HepG2 (cell line): ENCODE results near the gene SLC1A5. TPM values are rescaled to one million over a fixed set of nuclear protein-coding genes. Genes with fewer than 3 reads are reported as not detected.
A peak's percentile ranks its signal among the peaks of the same experiment; 100 is the strongest.

Experiments used
- ASH2L ChIP-seq: fragments of 300-600, 200-600 bp; sonication (generic); IDR thresholded peaks from 2 replicates; pipeline ENCODE4 v1.7.0; 2017; ENCODE audit warnings: low read depth, mild to moderate bottlenecking, moderate library complexity, mixed read lengths, low read length; ENCODE audit not compliant: insufficient read length
- ATF7 ChIP-seq, 2 experiments: fragments of 450-650 bp in 1 of 2; sonication (generic) in 1 of 2; formaldehyde crosslinking in 1 of 2; IDR thresholded peaks; 2 replicates each; pipeline versions ENCODE4 v1.4.0 to v1.6.1; 2016 to 2020; ENCODE audit warnings: antibody characterized with exemption in 1 of 2, mild to moderate bottlenecking in 1 of 2, missing genetic modification reagents in 1 of 2
- RELA ChIP-seq: sonication (generic); formaldehyde crosslinking; IDR thresholded peaks from 2 replicates; pipeline ENCODE4 v1.4.0; 2020; ENCODE audit warnings: missing genetic modification reagents
- SCMH1 ChIP-seq: sonication (generic); formaldehyde crosslinking; IDR thresholded peaks from 2 replicates; pipeline ENCODE4 v1.9.0; 2021; ENCODE audit warnings: missing genetic modification reagents, mild to moderate bottlenecking, borderline replicate concordance
- TAF15 ChIP-seq: fragments of 200-400 bp; formaldehyde crosslinking; IDR thresholded peaks from one replicate; pipeline ENCODE4 v1.6.1; 2018; ENCODE audit warnings: mild to moderate bottlenecking, low read depth, low read length; ENCODE audit not compliant: poor library complexity, severe bottlenecking
- TCF12 ChIP-seq, 2 experiments: fragments of 450-650 bp in 1 of 2; sonication (generic) in 1 of 2; formaldehyde crosslinking in 1 of 2; IDR thresholded peaks; 2 replicates each; pipeline versions ENCODE4 v1.6.1 to v1.8.0; 2017 to 2022; ENCODE audit warnings: antibody characterized with exemption in 1 of 2, mild to moderate bottlenecking in 1 of 2, missing genetic modification reagents in 1 of 2, moderate library complexity in 1 of 2
- ZNF781 ChIP-seq: sonication (generic); formaldehyde crosslinking; IDR thresholded peaks from 2 replicates; pipeline ENCODE4 v1.5.1; 2020; ENCODE audit warnings: borderline replicate concordance, mild to moderate bottlenecking, missing genetic modification reagents; ENCODE audit errors: not compliant biosample characterization
- polyA plus RNA-seq, 8 experiments: library from polyadenylated mRNA; depleted of rRNA in 3 of 8; stranded (reverse) in 7 of 8; unstranded in 1 of 8; fragments of >200 nt; fragmentation: Illumina TruSeq in 4 of 8; extraction: Trizol in 4 of 8; gene quantifications; 2 replicates each; pipeline versions ENCODE4 v1.2.1 to v1.2.3, GENCODE V29; 2011 to 2016; ENCODE audit warnings: low read depth in 4 of 8, missing spikeins in 1 of 8, mixed read lengths in 1 of 8; ENCODE audit not compliant: insufficient read depth in 1 of 8
- total RNA-seq, 5 experiments: library from RNA; depleted of rRNA; stranded (reverse); fragments of >200 nt; fragmentation: Illumina TruSeq; extraction: Trizol; gene quantifications; 2 replicates each; pipeline ENCODE4 v1.2.3, GENCODE V29; 2016; ENCODE audit warnings: low read depth in 1 of 5
- TF ChIP-seq, protein P1 (sequence below): sonication (generic); formaldehyde crosslinking; IDR thresholded peaks from 2 replicates; pipeline ENCODE4 v1.4.0; 2020; ENCODE audit warnings: missing genetic modification reagents, borderline replicate concordance
- TF ChIP-seq, protein P2 (sequence below): sonication (generic); formaldehyde crosslinking; IDR thresholded peaks from 2 replicates; pipeline ENCODE4 v1.5.1; 2020; ENCODE audit warnings: mild to moderate bottlenecking, missing genetic modification reagents, moderate library complexity
- TF ChIP-seq, protein P3 (sequence below): sonication (generic); formaldehyde crosslinking; IDR thresholded peaks from 2 replicates; pipeline ENCODE4 v1.5.1; 2020; ENCODE audit warnings: mild to moderate bottlenecking, moderate library complexity, missing genetic modification reagents
- TF ChIP-seq, protein P4 (sequence below), 2 experiments: IDR thresholded peaks; 2 replicates each; pipeline ENCODE4 v1.6.1; 2011 to 2012; ENCODE audit warnings: low read length in 2 of 2, borderline replicate concordance in 1 of 2, low read depth in 1 of 2, mild to moderate bottlenecking in 1 of 2, moderate library complexity in 1 of 2

Gene SLC1A5
- total and polyA plus RNA-seq, 2 of the 13 experiments (the other 11 are each of a cell fraction or from before 2014, with no cell fraction given): 120 to 159 TPM

DNA sequence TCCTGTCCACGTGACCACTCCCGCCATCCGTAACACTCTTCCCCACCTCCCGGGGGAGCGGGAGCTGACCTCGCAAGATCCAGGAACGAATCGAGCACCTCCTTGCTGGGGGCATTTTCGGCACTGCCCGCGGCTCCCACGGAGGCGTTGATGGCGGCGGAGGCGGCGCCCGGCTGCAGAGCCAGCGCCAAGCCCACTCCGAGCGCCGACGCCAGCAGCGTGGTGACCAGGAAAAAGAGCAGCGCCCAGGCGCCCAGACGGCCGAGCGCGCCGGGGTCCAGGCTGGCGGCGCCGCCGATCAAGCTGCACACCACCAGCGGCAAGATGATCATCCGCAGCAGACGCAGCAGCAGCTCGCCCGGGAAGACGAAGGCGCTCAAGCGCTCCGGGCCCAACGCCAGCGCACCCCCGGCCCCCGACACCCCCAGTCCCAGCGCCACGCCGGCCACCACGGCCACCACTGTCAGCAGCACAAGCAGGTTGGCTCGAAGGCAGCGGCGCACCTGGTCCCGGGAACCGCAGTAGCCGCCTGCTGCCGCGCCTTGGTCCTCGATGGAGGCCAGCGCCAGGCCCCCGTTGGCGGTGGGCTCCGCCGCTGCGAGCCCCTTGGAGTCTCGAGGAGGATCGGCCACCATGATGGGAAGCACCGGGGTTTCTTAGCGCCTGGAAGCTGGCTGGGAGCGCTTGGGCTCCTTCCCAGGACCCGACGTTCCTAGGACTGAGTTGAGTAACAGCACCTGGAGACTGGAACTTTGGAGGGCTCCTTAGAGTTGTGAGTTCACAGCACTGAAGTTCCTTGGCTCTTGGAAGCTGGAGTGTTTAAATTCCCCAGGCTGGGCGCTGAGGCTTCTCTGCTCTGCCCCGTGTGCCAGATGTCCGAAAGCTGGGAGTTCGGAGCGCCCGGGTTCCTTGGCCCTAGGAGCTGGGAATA is 798 bp downstream of the SLC1A5 start (continued):
- TF ChIP-seq, protein P1, sequence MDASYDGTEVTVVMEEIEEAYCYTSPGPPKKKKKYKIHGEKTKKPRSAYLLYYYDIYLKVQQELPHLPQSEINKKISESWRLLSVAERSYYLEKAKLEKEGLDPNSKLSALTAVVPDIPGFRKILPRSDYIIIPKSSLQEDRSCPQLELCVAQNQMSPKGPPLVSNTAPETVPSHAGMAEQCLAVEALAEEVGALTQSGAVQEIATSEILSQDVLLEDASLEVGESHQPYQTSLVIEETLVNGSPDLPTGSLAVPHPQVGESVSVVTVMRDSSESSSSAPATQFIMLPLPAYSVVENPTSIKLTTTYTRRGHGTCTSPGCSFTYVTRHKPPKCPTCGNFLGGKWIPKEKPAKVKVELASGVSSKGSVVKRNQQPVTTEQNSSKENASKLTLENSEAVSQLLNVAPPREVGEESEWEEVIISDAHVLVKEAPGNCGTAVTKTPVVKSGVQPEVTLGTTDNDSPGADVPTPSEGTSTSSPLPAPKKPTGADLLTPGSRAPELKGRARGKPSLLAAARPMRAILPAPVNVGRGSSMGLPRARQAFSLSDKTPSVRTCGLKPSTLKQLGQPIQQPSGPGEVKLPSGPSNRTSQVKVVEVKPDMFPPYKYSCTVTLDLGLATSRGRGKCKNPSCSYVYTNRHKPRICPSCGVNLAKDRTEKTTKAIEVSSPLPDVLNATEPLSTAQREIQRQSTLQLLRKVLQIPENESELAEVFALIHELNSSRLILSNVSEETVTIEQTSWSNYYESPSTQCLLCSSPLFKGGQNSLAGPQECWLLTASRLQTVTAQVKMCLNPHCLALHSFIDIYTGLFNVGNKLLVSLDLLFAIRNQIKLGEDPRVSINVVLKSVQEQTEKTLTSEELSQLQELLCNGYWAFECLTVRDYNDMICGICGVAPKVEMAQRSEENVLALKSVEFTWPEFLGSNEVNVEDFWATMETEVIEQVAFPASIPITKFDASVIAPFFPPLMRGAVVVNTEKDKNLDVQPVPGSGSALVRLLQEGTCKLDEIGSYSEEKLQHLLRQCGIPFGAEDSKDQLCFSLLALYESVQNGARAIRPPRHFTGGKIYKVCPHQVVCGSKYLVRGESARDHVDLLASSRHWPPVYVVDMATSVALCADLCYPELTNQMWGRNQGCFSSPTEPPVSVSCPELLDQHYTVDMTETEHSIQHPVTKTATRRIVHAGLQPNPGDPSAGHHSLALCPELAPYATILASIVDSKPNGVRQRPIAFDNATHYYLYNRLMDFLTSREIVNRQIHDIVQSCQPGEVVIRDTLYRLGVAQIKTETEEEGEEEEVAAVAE: no peak; the same call in 1 of the 2 replicates
- TF ChIP-seq, protein P2, sequence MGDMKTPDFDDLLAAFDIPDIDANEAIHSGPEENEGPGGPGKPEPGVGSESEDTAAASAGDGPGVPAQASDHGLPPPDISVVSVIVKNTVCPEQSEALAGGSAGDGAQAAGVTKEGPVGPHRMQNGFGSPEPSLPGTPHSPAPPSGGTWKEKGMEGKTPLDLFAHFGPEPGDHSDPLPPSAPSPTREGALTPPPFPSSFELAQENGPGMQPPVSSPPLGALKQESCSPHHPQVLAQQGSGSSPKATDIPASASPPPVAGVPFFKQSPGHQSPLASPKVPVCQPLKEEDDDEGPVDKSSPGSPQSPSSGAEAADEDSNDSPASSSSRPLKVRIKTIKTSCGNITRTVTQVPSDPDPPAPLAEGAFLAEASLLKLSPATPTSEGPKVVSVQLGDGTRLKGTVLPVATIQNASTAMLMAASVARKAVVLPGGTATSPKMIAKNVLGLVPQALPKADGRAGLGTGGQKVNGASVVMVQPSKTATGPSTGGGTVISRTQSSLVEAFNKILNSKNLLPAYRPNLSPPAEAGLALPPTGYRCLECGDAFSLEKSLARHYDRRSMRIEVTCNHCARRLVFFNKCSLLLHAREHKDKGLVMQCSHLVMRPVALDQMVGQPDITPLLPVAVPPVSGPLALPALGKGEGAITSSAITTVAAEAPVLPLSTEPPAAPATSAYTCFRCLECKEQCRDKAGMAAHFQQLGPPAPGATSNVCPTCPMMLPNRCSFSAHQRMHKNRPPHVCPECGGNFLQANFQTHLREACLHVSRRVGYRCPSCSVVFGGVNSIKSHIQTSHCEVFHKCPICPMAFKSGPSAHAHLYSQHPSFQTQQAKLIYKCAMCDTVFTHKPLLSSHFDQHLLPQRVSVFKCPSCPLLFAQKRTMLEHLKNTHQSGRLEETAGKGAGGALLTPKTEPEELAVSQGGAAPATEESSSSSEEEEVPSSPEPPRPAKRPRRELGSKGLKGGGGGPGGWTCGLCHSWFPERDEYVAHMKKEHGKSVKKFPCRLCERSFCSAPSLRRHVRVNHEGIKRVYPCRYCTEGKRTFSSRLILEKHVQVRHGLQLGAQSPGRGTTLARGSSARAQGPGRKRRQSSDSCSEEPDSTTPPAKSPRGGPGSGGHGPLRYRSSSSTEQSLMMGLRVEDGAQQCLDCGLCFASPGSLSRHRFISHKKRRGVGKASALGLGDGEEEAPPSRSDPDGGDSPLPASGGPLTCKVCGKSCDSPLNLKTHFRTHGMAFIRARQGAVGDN: peak; percentile 72
- TF ChIP-seq ASH2L (peak; percentile 29), ATF7 (IDR thresholded peaks at IDR 0.05) (no peak), ATF7 (CRISPR knock-in tag; IDR thresholded peaks at IDR 0.05) (no peak), TAF15 (no peak), RELA (CRISPR knock-in tag) (no peak), TCF12 (IDR thresholded peaks at IDR 0.05) (no peak), TCF12 (CRISPR knock-in tag; IDR thresholded peaks at IDR 0.05) (no peak), SCMH1 (CRISPR knock-in tag) (no peak), ZNF781 (CRISPR knock-in tag) (peak; percentile 16)
- TF ChIP-seq, protein P3, sequence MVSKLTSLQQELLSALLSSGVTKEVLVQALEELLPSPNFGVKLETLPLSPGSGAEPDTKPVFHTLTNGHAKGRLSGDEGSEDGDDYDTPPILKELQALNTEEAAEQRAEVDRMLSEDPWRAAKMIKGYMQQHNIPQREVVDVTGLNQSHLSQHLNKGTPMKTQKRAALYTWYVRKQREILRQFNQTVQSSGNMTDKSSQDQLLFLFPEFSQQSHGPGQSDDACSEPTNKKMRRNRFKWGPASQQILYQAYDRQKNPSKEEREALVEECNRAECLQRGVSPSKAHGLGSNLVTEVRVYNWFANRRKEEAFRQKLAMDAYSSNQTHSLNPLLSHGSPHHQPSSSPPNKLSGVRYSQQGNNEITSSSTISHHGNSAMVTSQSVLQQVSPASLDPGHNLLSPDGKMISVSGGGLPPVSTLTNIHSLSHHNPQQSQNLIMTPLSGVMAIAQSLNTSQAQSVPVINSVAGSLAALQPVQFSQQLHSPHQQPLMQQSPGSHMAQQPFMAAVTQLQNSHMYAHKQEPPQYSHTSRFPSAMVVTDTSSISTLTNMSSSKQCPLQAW (CRISPR knock-in tag): no peak
- TF ChIP-seq, protein P4, sequence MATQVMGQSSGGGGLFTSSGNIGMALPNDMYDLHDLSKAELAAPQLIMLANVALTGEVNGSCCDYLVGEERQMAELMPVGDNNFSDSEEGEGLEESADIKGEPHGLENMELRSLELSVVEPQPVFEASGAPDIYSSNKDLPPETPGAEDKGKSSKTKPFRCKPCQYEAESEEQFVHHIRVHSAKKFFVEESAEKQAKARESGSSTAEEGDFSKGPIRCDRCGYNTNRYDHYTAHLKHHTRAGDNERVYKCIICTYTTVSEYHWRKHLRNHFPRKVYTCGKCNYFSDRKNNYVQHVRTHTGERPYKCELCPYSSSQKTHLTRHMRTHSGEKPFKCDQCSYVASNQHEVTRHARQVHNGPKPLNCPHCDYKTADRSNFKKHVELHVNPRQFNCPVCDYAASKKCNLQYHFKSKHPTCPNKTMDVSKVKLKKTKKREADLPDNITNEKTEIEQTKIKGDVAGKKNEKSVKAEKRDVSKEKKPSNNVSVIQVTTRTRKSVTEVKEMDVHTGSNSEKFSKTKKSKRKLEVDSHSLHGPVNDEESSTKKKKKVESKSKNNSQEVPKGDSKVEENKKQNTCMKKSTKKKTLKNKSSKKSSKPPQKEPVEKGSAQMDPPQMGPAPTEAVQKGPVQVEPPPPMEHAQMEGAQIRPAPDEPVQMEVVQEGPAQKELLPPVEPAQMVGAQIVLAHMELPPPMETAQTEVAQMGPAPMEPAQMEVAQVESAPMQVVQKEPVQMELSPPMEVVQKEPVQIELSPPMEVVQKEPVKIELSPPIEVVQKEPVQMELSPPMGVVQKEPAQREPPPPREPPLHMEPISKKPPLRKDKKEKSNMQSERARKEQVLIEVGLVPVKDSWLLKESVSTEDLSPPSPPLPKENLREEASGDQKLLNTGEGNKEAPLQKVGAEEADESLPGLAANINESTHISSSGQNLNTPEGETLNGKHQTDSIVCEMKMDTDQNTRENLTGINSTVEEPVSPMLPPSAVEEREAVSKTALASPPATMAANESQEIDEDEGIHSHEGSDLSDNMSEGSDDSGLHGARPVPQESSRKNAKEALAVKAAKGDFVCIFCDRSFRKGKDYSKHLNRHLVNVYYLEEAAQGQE (IDR thresholded peaks at IDR 0.05; ENCODE audit: borderline replicate concordance in 1 of 2, low read depth in 1 of 2, low read length in 2 of 2): no peak
